Left cardiac atrium (tissue), 4 donors: ENCODE data around the gene DRD4. TPM values are rescaled to one million over a fixed set of nuclear protein-coding genes. Genes with fewer than 3 reads are reported as not detected.

ENCODE experiments used
- ATAC-seq, 2 donors: fragments of 200-7000 bp; cut with Tn5 transposase; one replicate each; pipeline ENCODE4 v1.9.1; 2020; ENCODE audit warnings: mild to moderate bottlenecking in 2 of 2, moderate library complexity in 2 of 2
- DNase-seq: peaks from one replicate; pipeline ENCODE4 v3.0.0-alpha.2; 2020
- intact Hi-C, 2 donors: fragments of 100-400 bp; cut with DNase I; formaldehyde crosslinking; loops; one replicate each; pipeline versions ENCODE4 v1.14.1 to v1.15.1; 2022 to 2023
- long read RNA-seq: library from polyadenylated mRNA; unstranded; transcript quantifications from one replicate; pipeline ENCODE4 v2.0.0, GENCODE V29; 2021
- total RNA-seq, 2 donors: library from RNA; stranded (reverse); fragmentation: NEBNext Ultra II Directional; extraction: Animal tissue kit (Norgen Biotek cat#: 25700); gene quantifications; one replicate each; pipeline ENCODE4 v1.2.1, GENCODE V29; 2021
- donor health status: DM: no; HTN: yes; CAD: no.
- donor health status: DM: no; HTN: yes; CAD: no; lungs with severe emphysema.
- donor health status: DM: yes; HTN: yes; CAD: no.
- donor health status: Dilated cardiomyopathy.

Gene DRD4
- under 1 TPM; 0.15 to 0.29 TPM for total RNA-seq
- long read RNA-seq = 0 reads

DNA sequence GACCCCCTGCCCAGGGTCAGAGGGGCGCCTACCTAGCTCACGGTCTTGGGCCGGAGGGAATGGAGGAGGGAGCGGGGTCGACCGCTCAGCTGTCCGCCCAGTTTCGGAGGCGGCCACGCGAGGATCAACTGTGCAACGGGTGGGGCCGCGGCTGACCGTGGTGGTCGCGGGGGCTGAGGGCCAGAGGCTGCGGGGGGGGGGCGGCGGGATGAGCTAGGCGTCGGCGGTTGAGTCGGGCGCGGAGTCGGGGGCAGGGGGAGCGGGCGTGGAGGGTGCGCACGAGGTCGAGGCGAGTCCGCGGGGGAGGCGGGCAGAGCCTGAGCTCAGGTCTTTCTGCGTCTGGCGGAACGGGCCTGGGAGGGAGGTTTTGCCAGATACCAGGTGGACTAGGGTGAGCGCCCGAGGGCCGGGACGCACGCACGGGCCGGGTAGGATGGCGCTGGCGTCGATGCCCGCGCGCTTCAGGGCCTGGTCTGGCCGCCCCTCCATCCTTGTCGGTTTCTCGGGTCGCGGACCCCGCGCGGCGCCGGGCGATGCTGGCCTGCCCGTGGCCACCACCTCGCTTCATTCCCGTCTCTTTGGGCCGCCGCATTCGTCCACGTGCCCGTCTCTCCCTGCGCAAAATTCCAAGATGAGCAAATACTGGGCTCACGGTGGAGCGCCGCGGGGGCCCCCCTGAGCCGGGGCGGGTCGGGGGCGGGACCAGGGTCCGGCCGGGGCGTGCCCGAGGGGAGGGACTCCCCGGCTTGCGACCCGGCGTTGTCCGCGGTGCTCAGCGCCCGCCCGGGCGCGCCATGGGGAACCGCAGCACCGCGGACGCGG, at the start of gene DRD4:
TSS of gene DRD4 (plus strand) at position 759 of the 822 bp plus-strand sequence. CDS start at position 795, 36 bp downstream.
- ATAC-seq (peak; percentile 53 to 60), DNase-seq (peak; percentile 26)
- intact Hi-C loops = no loop called here

DNA sequence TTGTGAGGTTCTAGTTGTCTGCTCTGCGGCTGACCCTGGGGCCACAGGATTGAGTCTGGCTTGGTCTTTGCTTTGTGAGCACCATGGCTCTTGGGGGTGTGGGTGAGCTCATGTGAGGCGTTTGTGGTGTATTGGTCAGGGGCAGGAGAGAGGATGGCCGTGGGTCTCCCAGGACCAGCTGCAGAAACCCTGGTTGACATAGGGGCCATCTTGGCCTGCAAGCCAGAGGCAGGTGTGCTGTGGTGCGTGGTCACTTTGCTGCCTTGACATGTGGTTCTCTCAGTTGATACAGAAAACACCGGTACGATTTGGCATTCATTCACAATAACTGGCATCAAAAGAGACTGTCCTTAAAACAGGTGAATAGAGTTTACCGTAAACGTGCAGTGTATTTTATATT, 49.5 kb upstream of the DRD4 start:
- ATAC-seq (no peak), DNase-seq (no peak)
- intact Hi-C loops = no loop called here

DNA sequence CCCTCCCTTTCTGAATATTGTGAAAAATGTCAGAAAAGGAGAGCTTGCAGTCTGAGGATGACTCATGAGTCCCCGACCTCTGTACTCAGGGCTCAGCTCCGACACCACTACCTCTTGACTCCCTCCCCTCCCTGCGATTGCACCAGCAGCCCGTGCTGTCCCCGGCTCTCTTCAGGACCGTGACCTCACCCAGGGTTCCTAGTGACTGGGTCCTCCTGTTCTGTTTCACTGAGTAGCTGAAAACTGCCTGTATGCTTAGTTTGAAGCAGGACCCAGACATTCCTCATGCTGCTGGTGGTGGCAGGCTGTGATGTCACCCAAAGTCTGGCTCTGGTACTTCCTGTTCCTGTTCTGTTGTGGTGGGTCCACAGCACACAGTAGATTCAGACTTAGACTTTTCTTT, 49.1 kb upstream of the DRD4 start:
- no peak for DNase-seq
- intact Hi-C loops = no loop called here

DNA sequence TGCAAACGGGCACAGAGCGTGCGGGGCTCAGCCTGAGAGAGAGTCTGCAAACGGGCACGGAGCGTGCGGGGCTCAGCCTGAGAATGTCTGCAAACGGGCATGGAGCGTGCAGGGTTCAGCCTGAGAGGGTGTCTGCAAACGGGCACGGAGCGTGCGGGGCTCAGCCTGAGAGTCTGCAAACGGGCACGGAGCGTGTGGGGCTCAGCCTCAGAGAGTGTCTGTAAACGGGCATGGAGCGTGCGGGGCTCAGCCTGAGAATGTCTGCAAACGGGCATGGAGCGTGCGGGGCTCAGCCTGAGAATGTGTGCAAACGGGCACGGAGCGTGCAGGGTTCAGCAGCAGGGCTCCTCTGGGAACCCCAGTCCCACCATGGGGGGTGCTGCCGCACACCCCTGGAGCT, 47.3 kb upstream of the DRD4 start:
- DNase-seq = no peak
- no peak for ATAC-seq
- intact Hi-C loops = no loop called here

More for the DNA sequence above, 49.1 kb upstream of the DRD4 start:
- ATAC-seq = peak; percentile 30 to 72

DNA sequence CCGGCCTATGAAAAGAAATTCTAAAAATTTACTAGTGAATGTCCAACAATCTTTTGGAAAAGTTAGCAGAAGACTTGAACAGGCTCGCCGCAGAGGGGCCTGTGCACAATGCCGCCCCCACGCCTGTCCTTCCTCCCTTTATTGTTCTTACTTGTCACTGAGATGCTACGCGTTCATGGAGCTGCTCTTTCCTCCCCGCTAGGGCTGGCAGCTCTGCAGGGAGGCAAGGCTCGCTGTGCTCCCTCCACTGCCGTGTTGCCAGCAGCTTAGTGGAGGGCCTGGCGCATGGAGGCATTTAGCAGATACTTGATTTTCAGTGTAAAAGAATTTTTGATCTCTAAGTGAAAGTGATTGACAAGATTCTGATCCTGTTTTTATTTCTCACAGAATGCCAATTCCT, 46.1 kb upstream of the DRD4 start:
- ATAC-seq (no peak), DNase-seq (no peak)
- intact Hi-C loops = no loop called here

DNA sequence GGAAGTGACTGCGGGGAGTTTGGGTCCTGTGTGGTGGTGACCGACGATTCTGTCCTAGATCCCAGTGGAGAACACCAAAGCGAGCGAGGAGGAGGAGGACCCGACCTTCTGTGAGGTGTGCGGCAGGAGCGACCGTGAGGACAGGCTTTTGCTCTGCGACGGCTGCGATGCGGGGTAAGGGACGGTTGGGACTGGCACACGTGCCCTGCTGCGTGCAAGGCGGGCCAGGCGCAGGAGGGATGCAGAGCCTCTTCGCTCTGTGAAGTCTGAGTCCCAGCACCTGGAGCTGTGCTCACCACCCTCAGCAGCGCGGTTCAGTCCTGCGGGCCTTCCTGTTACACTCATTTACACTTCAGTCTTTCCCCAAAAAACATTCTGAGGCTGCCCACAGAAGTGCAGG, 44.6 kb upstream of the DRD4 start:
- DNase-seq = no peak
- intact Hi-C loops = no loop called here
- no peak for ATAC-seq

DNA sequence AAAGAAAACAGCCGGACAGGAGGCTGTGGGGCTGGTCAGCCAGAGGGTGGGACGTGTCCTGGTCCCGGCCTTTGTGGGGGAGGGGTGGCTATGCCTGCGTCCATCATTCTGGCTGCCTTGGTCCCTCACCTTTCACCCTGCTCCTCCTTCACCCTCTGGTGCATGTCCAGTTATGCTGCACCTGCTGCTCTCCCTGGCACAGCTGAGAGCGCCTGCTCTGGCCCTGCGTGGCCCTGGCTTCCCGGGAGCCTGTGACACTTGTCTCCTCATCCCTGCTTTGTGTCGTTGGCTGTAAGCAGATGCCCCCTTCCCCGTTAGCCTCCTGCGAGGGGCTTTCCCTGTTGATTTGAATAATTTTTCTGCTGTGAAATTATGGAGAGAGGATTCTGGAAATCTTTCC, 44.2 kb upstream of the DRD4 start:
- no peak for ATAC-seq

DNA sequence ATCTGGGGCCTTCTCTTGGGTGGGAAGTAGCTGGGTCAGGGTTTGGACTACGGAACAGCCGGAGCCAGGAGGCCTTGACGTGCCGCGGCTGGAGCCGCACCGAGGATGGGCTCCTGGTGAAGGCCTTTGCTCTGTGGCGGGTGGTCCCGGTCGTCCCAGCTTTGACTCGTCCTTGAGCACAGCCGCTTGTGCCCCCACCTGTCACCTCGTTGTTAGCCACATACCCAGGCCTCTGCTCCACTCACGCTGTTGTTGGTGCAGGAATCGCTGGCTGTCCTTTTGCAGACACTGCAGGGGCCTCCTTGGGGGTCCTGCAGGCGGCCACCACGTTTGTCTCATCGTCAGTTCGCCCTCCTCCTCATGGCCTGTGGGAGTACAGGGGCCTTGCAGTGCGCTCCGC, 43.7 kb upstream of the DRD4 start:
- no peak for DNase-seq
- ATAC-seq = no peak
- intact Hi-C loops = no loop called here

More for the DNA sequence above, 44.2 kb upstream of the DRD4 start:
- DNase-seq = no peak
- intact Hi-C loops = no loop called here

DNA sequence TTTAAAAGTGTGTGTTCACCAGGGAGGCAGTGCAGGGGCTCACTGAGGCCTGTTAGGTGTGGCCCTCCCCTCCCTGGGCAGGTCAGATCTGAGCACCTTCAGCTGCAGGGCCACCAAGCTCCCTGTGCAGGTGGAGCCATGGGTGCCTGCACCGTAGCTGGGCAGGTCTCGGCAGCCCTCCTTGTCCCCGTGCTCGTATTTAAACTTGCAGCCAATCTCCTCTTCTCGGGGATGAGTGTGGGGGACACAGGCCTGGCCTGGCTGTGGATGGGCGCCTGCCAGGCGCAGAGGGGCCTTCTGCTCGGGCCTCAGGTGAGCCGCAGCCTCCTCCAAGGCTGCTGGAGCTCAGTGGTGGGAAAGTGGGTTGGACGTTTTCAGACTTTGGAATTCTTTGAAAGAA, 41.7 kb upstream of the DRD4 start:
- intact Hi-C loops = no loop called here

DNA sequence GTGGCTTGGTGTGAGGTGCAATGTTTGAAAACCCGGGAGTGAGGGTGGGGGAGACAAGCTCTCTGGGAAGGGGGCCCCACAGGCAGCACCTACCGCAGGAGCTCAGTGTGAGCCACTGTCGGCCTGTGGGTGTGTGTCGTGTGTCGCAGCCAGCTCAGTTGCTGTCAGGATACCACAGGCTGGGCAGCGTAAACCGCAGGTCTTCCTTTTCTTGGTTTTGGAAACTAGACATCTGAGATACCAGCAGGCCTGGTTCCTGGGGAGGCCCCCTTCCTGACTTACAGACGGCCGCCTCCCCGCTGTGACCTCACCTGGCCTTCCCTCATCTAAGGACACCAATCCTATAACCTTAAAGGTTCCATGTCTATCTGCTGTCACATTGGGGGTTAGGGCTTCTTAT, 40.7 kb upstream of the DRD4 start:
- intact Hi-C loops = no loop called here
- DNase-seq = no peak
- ATAC-seq = no peak

More for the DNA sequence above, 41.7 kb upstream of the DRD4 start:
- ATAC-seq (no peak), DNase-seq (no peak)

DNA sequence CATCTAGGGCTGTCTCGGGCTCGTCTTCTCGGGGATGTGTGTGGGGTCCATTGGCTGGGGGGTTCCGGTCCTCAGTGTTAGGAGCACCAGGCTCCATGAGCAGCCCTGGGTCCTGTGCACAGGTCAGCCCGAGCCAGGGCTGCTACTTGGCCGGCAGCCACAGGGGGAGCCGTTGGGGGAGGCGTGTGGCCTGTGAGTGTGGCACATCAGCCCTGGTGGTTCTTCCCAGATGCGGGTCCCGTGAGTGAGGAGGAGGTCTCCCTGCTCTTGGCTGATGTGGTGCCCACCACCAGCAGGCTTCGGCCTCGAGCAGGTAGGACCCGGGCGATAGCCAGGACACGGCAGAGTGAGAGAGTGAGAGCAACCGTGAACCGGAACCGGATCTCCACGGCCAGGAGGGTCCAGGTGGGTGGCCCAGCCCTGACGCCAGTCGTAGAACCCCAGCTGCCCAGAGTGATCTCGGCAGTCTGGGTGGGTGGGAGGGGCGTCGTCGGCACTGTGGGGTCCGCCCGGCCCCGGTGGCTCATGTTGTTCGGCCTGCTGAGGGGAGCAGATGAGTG, 39.8 kb upstream of the DRD4 start:
- intact Hi-C loops = no loop called here
- no peak for ATAC-seq
- no peak for DNase-seq

DNA sequence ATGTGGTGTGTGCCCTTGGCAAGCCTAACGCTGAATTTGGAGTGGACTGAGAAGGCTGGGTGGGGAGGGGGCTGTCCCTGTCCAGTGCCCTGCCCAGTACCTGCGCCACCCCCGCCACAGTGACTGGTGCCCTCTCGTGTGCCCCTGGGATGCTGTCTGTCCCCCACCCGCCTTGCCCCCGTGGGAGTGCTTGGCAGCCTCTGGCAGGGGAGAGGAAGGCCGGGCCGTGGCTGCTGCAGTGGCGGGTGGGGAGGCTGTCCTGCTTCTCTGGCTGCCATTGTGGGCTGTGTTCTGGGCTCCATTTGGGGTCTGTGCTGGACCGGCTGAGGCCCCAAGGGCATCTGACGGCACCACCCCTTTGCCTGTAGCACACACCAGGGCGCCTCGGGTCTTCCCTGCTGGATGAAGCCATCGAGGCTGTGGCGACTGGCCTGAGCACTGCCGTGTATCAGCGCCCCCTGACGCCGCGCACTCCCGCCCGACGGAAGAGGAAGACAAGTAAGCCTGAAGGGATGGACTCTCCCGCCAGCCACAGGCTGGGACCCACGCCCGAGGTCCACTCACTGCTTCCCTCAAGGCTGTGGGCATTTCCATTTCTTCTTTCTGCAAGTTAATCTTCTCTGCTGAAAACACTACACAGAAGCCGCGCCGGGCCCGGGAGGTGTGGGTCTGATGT, 38.9 kb upstream of the DRD4 start:
- DNase-seq = no peak
- intact Hi-C loops = no loop called here
- ATAC-seq = peak in 1 of 2 donors; percentile 15

DNA sequence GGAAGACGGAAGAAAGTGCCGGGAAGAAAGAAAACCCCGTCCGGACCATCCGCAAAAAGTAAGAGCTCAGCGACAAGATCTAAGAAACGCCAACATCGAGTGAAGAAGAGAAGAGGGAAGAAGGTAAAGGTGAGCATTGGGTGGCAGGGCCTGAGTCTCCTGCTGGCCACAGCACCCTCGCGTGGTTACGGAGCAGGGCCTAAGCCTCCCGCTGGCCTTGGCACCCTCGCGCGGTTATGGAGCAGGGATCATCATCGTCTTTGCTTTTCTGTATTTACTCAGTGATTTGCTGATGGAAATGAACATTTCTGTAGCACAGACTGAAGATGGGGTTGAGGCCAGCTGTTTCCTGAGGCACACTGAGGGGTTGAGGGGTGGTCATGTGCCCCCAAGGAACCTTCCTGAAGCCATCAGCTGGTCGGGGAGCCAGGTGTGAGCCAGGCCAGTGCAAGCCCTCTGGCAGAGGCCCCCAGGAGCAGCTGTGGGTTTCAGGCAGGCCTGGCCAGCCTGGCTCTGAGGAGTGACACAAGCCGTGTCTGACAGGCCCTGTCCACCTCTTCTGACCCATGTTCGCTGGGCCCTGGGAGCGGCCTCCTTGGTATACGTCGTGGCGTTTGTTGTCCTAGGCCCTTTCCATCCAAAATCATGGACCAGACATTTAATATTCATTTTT, 35.4 kb upstream of the DRD4 start:
- intact Hi-C loops = no loop called here
- no peak for ATAC-seq
- DNase-seq = no peak

DNA sequence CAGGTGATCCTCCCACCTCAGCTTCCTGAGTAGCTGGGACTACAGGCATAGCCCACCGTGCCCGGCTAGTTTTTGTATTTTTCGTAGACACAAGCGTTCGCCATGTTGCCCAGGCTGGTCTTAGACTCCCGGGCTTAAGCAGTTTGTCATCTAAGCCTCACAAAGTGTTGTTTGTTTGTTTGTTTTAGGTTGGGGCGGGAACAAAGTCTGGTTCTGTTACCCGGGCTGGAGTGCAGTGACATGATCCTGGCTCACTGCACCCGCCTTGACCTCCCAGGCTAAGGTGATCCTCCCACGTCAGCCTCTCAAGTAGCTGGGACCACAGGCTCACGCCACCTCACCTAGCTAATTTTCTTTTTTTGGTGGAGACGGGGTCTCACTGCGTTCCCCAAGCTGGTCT, 33.9 kb upstream of the DRD4 start:
- intact Hi-C loops = no loop called here
- ATAC-seq (no peak), DNase-seq (no peak)

DNA sequence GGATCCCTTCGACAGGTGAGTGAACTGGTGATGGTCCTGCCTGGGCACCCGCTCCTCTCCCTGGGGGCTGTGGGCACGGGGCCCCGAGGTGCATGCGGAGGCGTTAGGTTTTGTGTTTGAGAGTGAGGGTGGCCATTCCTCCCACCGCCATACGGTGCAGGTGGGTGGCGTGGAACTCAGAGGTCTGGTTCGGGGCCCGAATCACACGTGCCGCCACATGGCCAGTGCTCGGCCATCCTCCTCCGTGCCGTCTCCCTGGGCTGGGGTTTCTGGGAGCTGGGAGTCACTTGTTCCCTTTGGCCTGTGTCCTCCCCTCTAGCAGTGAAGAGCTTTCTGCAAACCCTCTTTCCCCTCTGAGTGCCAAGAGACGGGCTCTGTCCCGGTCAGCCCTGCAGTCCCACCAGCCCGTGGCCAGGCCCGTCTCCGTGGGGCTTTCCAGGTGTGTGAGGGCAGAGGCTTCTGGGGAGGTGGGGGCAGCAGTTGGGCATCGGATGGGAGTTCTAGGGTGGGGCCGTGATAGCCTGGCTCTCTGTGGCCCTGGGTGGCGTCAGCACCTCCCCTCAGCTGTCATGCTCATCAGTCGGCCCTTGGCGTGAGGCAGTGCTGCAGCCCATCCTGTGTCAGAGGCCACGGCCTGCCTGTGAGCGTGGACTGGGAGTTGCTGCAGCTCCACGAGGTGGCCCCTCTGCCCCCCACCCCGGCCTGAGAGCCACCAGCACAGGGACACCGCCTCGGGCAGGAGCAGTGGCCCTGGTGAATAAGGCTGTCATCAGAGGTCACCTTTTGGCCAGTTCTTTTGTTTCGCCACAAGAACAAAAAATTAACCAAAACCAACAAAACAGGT, 31.6 kb upstream of the DRD4 start:
- DNase-seq (no peak), ATAC-seq (peak in 1 of 2 donors; percentile 4)
- intact Hi-C loops = no loop called here

DNA sequence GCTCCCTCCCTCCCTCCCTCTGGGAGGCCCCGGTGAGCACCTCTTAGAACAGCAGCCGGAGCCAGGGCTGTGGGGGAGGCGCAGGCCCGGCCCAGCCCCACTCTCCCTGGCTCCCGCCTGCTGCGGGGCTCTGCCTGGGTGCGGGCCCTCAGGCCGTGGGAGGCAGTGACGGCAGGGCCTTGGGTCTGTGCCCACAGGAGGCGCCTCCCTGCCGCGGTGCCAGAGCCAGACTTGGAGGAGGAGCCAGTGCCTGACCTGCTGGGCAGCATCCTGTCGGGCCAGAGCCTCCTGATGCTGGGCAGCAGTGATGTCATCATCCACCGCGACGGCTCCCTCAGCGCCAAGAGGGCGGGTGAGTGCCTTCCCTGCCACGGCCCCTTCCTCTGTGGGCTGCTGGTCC, 30.8 kb upstream of the DRD4 start:
- intact Hi-C loops = no loop called here
- ATAC-seq = peak; percentile 88 to 92
- peak; percentile 82 for DNase-seq

DNA sequence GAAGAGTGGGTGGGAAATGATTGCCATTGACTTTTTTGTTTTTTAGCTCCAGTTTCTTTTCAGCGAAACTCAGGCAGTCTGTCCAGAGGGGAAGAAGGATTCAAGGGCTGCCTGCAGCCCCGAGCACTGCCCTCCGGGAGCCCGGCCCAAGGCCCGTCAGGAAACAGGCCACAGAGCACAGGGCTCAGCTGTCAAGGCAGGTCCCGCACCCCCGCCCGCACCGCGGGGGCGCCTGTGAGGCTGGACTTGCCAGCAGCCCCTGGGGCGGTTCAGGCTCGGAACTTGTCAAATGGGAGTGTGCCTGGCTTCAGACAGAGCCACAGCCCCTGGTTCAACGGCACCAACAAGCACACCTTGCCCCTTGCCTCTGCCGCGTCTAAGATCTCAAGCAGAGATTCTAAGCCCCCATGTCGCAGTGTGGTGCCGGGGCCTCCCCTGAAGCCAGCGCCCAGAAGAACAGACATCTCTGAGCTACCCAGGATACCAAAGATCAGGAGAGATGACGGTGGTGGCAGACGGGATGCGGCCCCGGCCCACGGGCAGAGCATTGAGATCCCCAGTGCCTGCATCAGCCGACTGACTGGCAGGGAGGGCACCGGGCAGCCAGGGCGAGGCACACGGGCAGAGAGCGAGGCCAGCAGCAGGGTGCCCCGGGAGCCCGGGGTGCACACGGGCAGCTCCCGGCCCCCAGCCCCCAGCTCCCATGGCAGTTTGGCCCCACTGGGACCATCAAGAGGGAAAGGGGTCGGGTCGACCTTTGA, 29.9 kb upstream of the DRD4 start:
- no peak for DNase-seq
- intact Hi-C loops = no loop called here
- no peak for ATAC-seq

DNA sequence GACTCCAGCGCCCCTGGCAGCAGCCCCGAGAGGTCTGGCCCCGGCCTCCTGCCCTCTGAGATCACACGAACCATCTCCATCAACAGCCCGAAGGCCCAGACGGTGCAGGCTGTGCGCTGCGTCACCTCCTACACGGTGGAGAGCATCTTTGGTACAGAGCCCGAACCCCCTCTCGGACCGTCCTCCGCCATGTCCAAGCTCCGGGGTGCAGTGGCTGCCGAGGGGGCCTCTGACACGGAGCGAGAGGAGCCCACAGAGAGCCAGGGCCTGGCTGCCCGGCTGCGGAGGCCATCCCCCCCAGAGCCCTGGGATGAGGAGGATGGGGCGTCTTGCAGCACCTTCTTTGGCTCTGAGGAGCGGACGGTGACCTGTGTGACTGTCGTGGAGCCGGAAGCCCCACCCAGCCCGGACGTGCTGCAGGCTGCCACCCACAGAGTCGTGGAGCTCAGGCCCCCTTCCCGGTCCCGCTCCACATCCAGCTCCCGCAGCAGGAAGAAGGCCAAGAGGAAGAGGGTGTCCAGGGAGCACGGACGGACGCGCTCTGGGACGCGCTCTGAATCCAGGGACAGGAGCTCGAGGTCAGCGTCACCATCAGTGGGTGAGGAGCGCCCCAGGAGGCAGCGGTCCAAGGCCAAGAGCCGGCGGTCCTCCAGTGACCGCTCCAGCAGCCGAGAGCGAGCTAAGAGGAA, 29.0 kb upstream of the DRD4 start:
- intact Hi-C loops = no loop called here
- no peak for DNase-seq
- no peak for ATAC-seq
